ENCODE results near the gene PEX10. TPM values are rescaled to one million over a fixed set of nuclear protein-coding genes. Genes with fewer than 3 reads are reported as not detected.

The PEX10 gene
- total and polyA plus RNA-seq, 2 of the 8 experiments (the other 6 are each of a cell fraction or from before 2014, with no cell fraction given): 24.3 to 26.9 TPM

- TF ChIP-seq FOSL1 (IDR thresholded peaks at IDR 0.05; ENCODE audit: insufficient read depth, low read depth, low read length): no peak
- no peak for TF ChIP-seq KDM4A (IDR thresholded peaks at IDR 0.05; ENCODE audit: low read depth, low read length, severe bottlenecking)
- TF ChIP-seq KDM1A (IDR thresholded peaks at IDR 0.05; ENCODE audit: borderline replicate concordance, low read length): no peak
- no peak for TF ChIP-seq CHD7 (IDR thresholded peaks at IDR 0.05; ENCODE audit: insufficient replicate concordance, low read length)
- no peak for TF ChIP-seq SAP30 (IDR thresholded peaks at IDR 0.05; ENCODE audit: insufficient read depth, insufficient replicate concordance, low read length)
- no peak for TF ChIP-seq HDAC6 (IDR thresholded peaks at IDR 0.05; ENCODE audit: low read depth, low read length)
These were observed 24.5 kb upstream of the PEX10 start (continued) for GRCh38 chr1:2436876-2437275.

All from H1 (cell line).